ENCODE results near the gene SLC13A1. TPM values are rescaled to one million over a fixed set of nuclear protein-coding genes. Genes with fewer than 3 reads are reported as not detected.

SLC13A1 gene
- total RNA-seq, 1 experiment from 2014 or later: not detected

DNA sequence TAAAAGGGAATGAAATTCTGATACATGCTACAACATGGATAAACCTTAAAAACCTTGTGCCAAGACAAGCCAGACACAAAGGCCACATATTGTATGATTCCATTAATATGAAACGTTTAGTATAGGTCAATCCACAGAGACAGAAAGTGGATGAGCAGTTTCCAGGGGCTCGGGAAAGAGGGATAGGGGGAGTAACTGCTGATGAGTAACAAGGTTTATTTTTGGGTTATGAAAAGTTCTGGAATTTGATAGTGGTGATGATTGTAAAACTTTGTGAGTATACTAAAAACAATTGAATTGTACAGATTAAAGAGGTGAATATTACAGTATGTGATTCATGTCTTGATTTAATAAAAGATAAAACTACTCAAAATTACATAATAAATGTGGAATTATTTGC lies 19.1 kb upstream of the SLC13A1 start:
- Mint-ChIP-seq H3K27me3 (ENCODE audit: insufficient read depth, unreplicated experiment) (no peaks in the 10 kb centered on the region), H3K4me3 (ENCODE audit: unreplicated experiment) (no peak overlapping the region), H3K27ac (ENCODE audit: unreplicated experiment) (no peak overlapping the region), H3K4me1 (ENCODE audit: low read depth, unreplicated experiment) (no peaks in the 10 kb centered on the region), H3K9me3 (ENCODE audit: unreplicated experiment) (peaks cover 17% of the 10 kb centered on the region), H3K36me3 (ENCODE audit: insufficient read depth, unreplicated experiment) (no peaks in the 10 kb centered on the region)
- BruUV-seq (replicated peaks): no TSS peak
- TF ChIP-seq, protein P1, sequence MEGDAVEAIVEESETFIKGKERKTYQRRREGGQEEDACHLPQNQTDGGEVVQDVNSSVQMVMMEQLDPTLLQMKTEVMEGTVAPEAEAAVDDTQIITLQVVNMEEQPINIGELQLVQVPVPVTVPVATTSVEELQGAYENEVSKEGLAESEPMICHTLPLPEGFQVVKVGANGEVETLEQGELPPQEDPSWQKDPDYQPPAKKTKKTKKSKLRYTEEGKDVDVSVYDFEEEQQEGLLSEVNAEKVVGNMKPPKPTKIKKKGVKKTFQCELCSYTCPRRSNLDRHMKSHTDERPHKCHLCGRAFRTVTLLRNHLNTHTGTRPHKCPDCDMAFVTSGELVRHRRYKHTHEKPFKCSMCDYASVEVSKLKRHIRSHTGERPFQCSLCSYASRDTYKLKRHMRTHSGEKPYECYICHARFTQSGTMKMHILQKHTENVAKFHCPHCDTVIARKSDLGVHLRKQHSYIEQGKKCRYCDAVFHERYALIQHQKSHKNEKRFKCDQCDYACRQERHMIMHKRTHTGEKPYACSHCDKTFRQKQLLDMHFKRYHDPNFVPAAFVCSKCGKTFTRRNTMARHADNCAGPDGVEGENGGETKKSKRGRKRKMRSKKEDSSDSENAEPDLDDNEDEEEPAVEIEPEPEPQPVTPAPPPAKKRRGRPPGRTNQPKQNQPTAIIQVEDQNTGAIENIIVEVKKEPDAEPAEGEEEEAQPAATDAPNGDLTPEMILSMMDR (IDR thresholded peaks at IDR 0.05; ENCODE audit: insufficient read depth in 1 of 2, low read depth in 1 of 2, low read length in 1 of 2, severe bottlenecking in 1 of 2, unreplicated experiment in 1 of 2): no peak
- H3K36me3 ChIP-seq (ENCODE audit: control insufficient read depth, insufficient read depth, low read length): no peaks in the 10 kb centered on the region
- POLR2A ChIA-PET: no interaction called here
- no peaks in the 10 kb centered on the region for H3K27me3 ChIP-seq (replicated peaks; ENCODE audit: control insufficient read depth, insufficient read depth, low read length)
- no peak for DNase-seq
- CTCF ChIA-PET: no interaction called here
- H3K4me3 ChIP-seq (ENCODE audit: low read depth, low read length): no peak overlapping the region
- no peaks in the 10 kb centered on the region for H3K9me3 ChIP-seq
- H3K4me1 ChIP-seq: no peaks in the 10 kb centered on the region
- intact Hi-C loops (cut with micrococcal nuclease; ENCODE audit: unreplicated experiment): no loop called here

- DNase-seq: no peak
- H3K36me3 Mint-ChIP-seq (ENCODE audit: insufficient read depth, unreplicated experiment): no peaks in the 10 kb centered on the region
- no peaks in the 10 kb centered on the region for H3K27me3 ChIP-seq (replicated peaks; ENCODE audit: control insufficient read depth, insufficient read depth, low read length)
- no peaks in the 10 kb centered on the region for H3K4me1 ChIP-seq
- BruUV-seq (replicated peaks): no TSS peak
- no peak overlapping the region for H3K4me3 Mint-ChIP-seq (ENCODE audit: unreplicated experiment)
- H3K9me3 ChIP-seq: no peaks in the 10 kb centered on the region
- H3K36me3 ChIP-seq (ENCODE audit: control insufficient read depth, insufficient read depth, low read length): no peaks in the 10 kb centered on the region
- H3K4me3 ChIP-seq (ENCODE audit: low read depth, low read length): no peak overlapping the region
- ChIA-PET CTCF (no interaction called here), POLR2A (no interaction called here)
- intact Hi-C loops (cut with micrococcal nuclease; ENCODE audit: unreplicated experiment): no loop called here
- TF ChIP-seq, protein P1 (IDR thresholded peaks at IDR 0.05; ENCODE audit: insufficient read depth in 1 of 2, low read depth in 1 of 2, low read length in 1 of 2, severe bottlenecking in 1 of 2, unreplicated experiment in 1 of 2): no peak
- peaks cover 17% of the 10 kb centered on the region for H3K9me3 Mint-ChIP-seq (ENCODE audit: unreplicated experiment)
- H3K27ac Mint-ChIP-seq (ENCODE audit: unreplicated experiment): no peak overlapping the region
- no peaks in the 10 kb centered on the region for H3K27me3 Mint-ChIP-seq (ENCODE audit: insufficient read depth, unreplicated experiment)
- no peaks in the 10 kb centered on the region for H3K4me1 Mint-ChIP-seq (ENCODE audit: low read depth, unreplicated experiment)
Measured at GRCh38 chr7:123216825-123217224, 17.1 kb upstream of the SLC13A1 start.

- ChIA-PET POLR2A (no interaction called here), CTCF (no interaction called here)
- H3K9me3 ChIP-seq: no peaks in the 10 kb centered on the region
- DNase-seq: no peak
- H3K9me3 Mint-ChIP-seq (ENCODE audit: unreplicated experiment): peaks cover 17% of the 10 kb centered on the region
- no peak overlapping the region for H3K4me3 Mint-ChIP-seq (ENCODE audit: unreplicated experiment)
- H3K36me3 ChIP-seq (ENCODE audit: control insufficient read depth, insufficient read depth, low read length): no peaks in the 10 kb centered on the region
- BruUV-seq (replicated peaks): no TSS peak
- TF ChIP-seq, protein P1 (IDR thresholded peaks at IDR 0.05; ENCODE audit: insufficient read depth in 1 of 2, low read depth in 1 of 2, low read length in 1 of 2, severe bottlenecking in 1 of 2, unreplicated experiment in 1 of 2): no peak
- no peak overlapping the region for H3K27ac Mint-ChIP-seq (ENCODE audit: unreplicated experiment)
- no peaks in the 10 kb centered on the region for H3K4me1 Mint-ChIP-seq (ENCODE audit: low read depth, unreplicated experiment)
- intact Hi-C loops (cut with micrococcal nuclease; ENCODE audit: unreplicated experiment): no loop called here
- no peaks in the 10 kb centered on the region for H3K27me3 ChIP-seq (replicated peaks; ENCODE audit: control insufficient read depth, insufficient read depth, low read length)
- no peaks in the 10 kb centered on the region for H3K36me3 Mint-ChIP-seq (ENCODE audit: insufficient read depth, unreplicated experiment)
- H3K4me1 ChIP-seq: no peaks in the 10 kb centered on the region
- H3K4me3 ChIP-seq (ENCODE audit: low read depth, low read length): no peak overlapping the region
- no peaks in the 10 kb centered on the region for H3K27me3 Mint-ChIP-seq (ENCODE audit: insufficient read depth, unreplicated experiment)
Measured at GRCh38 chr7:123215350-123215749, 15.6 kb upstream of the SLC13A1 start.

Data from Caco-2 (cell line).